Measurements from ENCODE around the gene ADAD2. TPM values are rescaled to one million over a fixed set of nuclear protein-coding genes. Genes with fewer than 3 reads are reported as not detected.

Gene ADAD2
- total and polyA plus RNA-seq, 2 donors (not counting 1 experiment from before 2014, with no cell fraction given): 0.06 TPM; not detected in 1

GRCh38 chr16:84159007-84159406 lies 31.9 kb upstream of the ADAD2 start:
- H3K9ac ChIP-seq (ENCODE audit: low read length): no peak overlapping the region
- Mint-ChIP-seq H3K9me3 (ENCODE audit: insufficient read depth) (no peaks in the 10 kb centered on the region), H3K27ac (no peak overlapping the region), H3K4me3 (no peak overlapping the region), H3K27me3 (peaks cover 49% of the 10 kb centered on the region), H3K4me1 (no peaks in the 10 kb centered on the region)
- CTCF ChIA-PET: no interaction called here
- no peak overlapping the region for H3K27ac ChIP-seq (ENCODE audit: low read length in 2 of 2)
- H3K4me2 ChIP-seq (replicated peaks; ENCODE audit: low read depth, low read length, poor library complexity, severe bottlenecking): no peak overlapping the region
- 30% methylated on average over 2 of the region's 9 CpGs for WGBS (ENCODE audit: insufficient coverage)
- no peak overlapping the region for H2AFZ ChIP-seq (ENCODE audit: insufficient read depth, low read depth, low read length, poor library complexity, severe bottlenecking)
- no peaks in the 10 kb centered on the region for H3K36me3 ChIP-seq (replicated peaks in 1 of 2; ENCODE audit: control extremely low read depth in 1 of 2, control insufficient read depth in 1 of 2, extremely low read depth in 1 of 2, insufficient read depth in 2 of 2, low read length in 1 of 2)
- POLR2A ChIA-PET: no interaction called here
- no peak overlapping the region for H3K4me3 ChIP-seq (ENCODE audit: control extremely low read depth in 1 of 5, extremely low read depth in 1 of 5, insufficient read depth in 1 of 5, low read depth in 2 of 5, low read length in 4 of 5)
- H4K20me1 ChIP-seq (ENCODE audit: control insufficient read depth, insufficient read depth, low read length, poor library complexity, severe bottlenecking): no peaks in the 10 kb centered on the region
- H3K27me3 ChIP-seq (replicated peaks in 1 of 4; ENCODE audit: control extremely low read depth in 1 of 4, control insufficient read depth in 3 of 4, insufficient read depth in 4 of 4, low read length in 3 of 4): peaks cover 0 to 2% (median 0%) of the 10 kb centered on the region in 4 experiments
- no peak for DNase-seq
- TF ChIP-seq CTCF (IDR thresholded peaks at IDR 0.05): no peak
- TF ChIP-seq EZH2 (IDR thresholded peaks at IDR 0.05; ENCODE audit: borderline replicate concordance, insufficient read depth, low read depth, low read length, poor library complexity, severe bottlenecking): no peak
- no peaks in the 10 kb centered on the region for H3K79me2 ChIP-seq (ENCODE audit: control insufficient read depth, insufficient read depth, low read length)
- no peaks in the 10 kb centered on the region for H3K9me3 ChIP-seq (ENCODE audit: control extremely low read depth in 1 of 3, control insufficient read depth in 2 of 3, insufficient read depth in 1 of 3, low read length in 2 of 3)
- no peak for ATAC-seq (ENCODE audit: low read depth)
- H3K4me1 ChIP-seq (ENCODE audit: control insufficient read depth in 2 of 2, insufficient read depth in 2 of 2, low read length in 2 of 2): no peaks in the 10 kb centered on the region
- intact Hi-C loops (cut with micrococcal nuclease): no loop called here

- no peaks in the 10 kb centered on the region for H3K4me1 Mint-ChIP-seq
- POLR2A ChIA-PET: interaction anchor here (0.9 kb wide), 1 partner anchor 43 kb away, joined by 3 read pairs; the partner anchor contains the start of gene MBTPS1
- no peak overlapping the region for H3K9ac ChIP-seq (ENCODE audit: low read length)
Observed at GRCh38 chr16:84159800-84160199, 31.2 kb upstream of the ADAD2 start.

More at GRCh38 chr16:84159800-84160199, 31.2 kb upstream of the ADAD2 start:
- ATAC-seq (ENCODE audit: low read depth) (no peak), DNase-seq (no peak)
- CTCF ChIA-PET: no interaction called here
- Histone ChIP-seq H3K79me2 (ENCODE audit: control insufficient read depth, insufficient read depth, low read length) (no peaks in the 10 kb centered on the region), H4K20me1 (ENCODE audit: control insufficient read depth, insufficient read depth, low read length, poor library complexity, severe bottlenecking) (no peaks in the 10 kb centered on the region), H3K36me3 (replicated peaks in 1 of 2; ENCODE audit: control extremely low read depth in 1 of 2, control insufficient read depth in 1 of 2, extremely low read depth in 1 of 2, insufficient read depth in 2 of 2, low read length in 1 of 2) (no peaks in the 10 kb centered on the region), H3K4me1 (ENCODE audit: control insufficient read depth in 2 of 2, insufficient read depth in 2 of 2, low read length in 2 of 2) (no peaks in the 10 kb centered on the region), H3K27me3 (replicated peaks in 1 of 4; ENCODE audit: control extremely low read depth in 1 of 4, control insufficient read depth in 3 of 4, insufficient read depth in 4 of 4, low read length in 3 of 4) (peaks cover 0 to 2% (median 0%) of the 10 kb centered on the region in 4 experiments), H3K4me2 (replicated peaks; ENCODE audit: low read depth, low read length, poor library complexity, severe bottlenecking) (no peak overlapping the region), H3K27ac (ENCODE audit: low read length in 2 of 2) (no peak overlapping the region), H3K9me3 (ENCODE audit: control extremely low read depth in 1 of 3, control insufficient read depth in 2 of 3, insufficient read depth in 1 of 3, low read length in 2 of 3) (no peaks in the 10 kb centered on the region), H2AFZ (ENCODE audit: insufficient read depth, low read depth, low read length, poor library complexity, severe bottlenecking) (no peak overlapping the region), H3K4me3 (ENCODE audit: control extremely low read depth in 1 of 5, extremely low read depth in 1 of 5, insufficient read depth in 1 of 5, low read depth in 2 of 5, low read length in 4 of 5) (no peak overlapping the region)
- intact Hi-C loops (cut with micrococcal nuclease): no loop called here
- Mint-ChIP-seq H3K4me3 (no peak overlapping the region), H3K9me3 (ENCODE audit: insufficient read depth) (no peaks in the 10 kb centered on the region), H3K27ac (no peak overlapping the region), H3K27me3 (peaks cover 52% of the 10 kb centered on the region)
- WGBS (ENCODE audit: insufficient coverage): no CpG with 5 or more reads among the region's 1 CpG
- TF ChIP-seq EZH2 (IDR thresholded peaks at IDR 0.05; ENCODE audit: borderline replicate concordance, insufficient read depth, low read depth, low read length, poor library complexity, severe bottlenecking): no peak
- TF ChIP-seq CTCF (IDR thresholded peaks at IDR 0.05): no peak
